ENCODE results near the gene ELFN2. TPM values are rescaled to one million over a fixed set of nuclear protein-coding genes. Genes with fewer than 3 reads are reported as not detected.

The ELFN2 gene
- total RNA-seq, 1 donor from 2014 or later, result under 0.01 TPM

DNA sequence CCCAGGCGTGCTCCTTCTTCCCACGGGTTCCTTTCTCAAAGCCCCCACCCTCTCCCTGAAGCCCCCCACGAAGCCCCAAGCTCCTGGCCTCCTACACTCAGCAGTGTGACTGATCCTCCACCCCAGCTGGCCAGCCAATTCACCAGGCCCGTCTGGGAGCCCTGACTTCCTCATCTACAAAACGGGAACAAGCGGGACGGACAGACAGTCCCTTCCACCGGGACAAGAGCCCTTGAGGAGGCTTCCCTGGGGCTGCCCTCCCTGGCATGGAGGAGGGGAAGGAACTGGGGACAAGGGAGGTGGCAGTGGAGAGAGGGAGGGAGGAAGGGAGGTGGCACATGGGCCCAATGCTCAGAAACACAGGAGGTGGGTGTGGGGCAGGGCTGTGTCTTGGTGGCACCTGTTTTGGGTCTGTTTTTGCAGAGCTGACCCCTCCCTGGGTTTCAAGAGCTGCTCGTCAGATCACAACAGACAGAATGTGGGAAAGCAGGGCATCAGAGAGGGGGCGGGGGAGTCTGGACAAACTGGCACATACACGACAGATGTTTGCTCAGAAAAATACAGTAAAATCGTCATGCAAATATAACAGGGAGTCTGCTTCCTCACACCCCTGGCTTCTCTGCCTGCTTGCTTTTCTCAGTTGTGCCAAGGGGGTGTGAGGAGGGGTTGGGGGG, 56.8 kb downstream of the ELFN2 start:
- no peak overlapping the region for H3K27ac ChIP-seq (ENCODE audit: low read depth, low read length)
- H3K4me1 ChIP-seq (ENCODE audit: control insufficient read depth in 3 of 3, insufficient read depth in 3 of 3, low read length in 3 of 3), result no peaks in the 10 kb centered on the region
- no peaks in the 10 kb centered on the region for H3K36me3 ChIP-seq (ENCODE audit: control insufficient read depth in 3 of 3, insufficient read depth in 3 of 3, low read length in 3 of 3)
- no peak overlapping the region for H3K4me3 ChIP-seq (ENCODE audit: low read length in 3 of 3)
- no peak overlapping the region for H3K9ac ChIP-seq (ENCODE audit: low read depth in 1 of 3, low read length in 3 of 3)
- peaks cover 18 to 29% (median 28%) of the 10 kb centered on the region in 3 donors for H3K27me3 ChIP-seq (ENCODE audit: control insufficient read depth in 3 of 3, insufficient read depth in 3 of 3, low read length in 3 of 3)
- H3K9me3 ChIP-seq (ENCODE audit: control insufficient read depth in 3 of 3, low read length in 3 of 3), result no peaks in the 10 kb centered on the region

DNA sequence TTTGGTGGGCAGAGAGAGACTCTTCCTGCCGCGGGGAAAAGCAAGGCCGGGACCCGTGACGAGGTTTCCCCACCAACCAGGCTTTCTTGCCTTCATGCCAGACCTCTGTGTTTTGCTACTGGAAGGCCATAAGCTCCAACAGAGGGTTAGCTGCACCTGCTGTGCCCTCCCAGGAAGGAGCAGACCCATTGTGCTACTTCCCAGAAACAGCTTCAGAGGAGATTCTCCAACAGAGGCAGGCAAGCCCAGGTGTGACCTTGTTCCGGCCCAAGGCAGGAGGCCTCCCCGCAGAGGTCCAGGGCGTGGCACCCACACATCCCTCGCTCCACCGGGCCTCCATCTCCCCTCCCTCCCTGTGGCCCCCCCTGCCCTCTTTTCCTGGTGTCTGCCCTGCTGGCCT, 57.8 kb downstream of the ELFN2 start:
- H3K9ac ChIP-seq (ENCODE audit: low read depth in 1 of 3, low read length in 3 of 3), result no peak overlapping the region
- H3K4me1 ChIP-seq (ENCODE audit: control insufficient read depth in 3 of 3, insufficient read depth in 3 of 3, low read length in 3 of 3), result no peaks in the 10 kb centered on the region
- H3K27me3 ChIP-seq (ENCODE audit: control insufficient read depth in 3 of 3, insufficient read depth in 3 of 3, low read length in 3 of 3), result peaks cover 12 to 21% (median 20%) of the 10 kb centered on the region in 3 donors
- H3K27ac ChIP-seq (ENCODE audit: low read depth, low read length), result no peak overlapping the region
- no peak overlapping the region for H3K4me3 ChIP-seq (ENCODE audit: low read length in 3 of 3)
- no peaks in the 10 kb centered on the region for H3K9me3 ChIP-seq (ENCODE audit: control insufficient read depth in 3 of 3, low read length in 3 of 3)
- H3K36me3 ChIP-seq (ENCODE audit: control insufficient read depth in 3 of 3, insufficient read depth in 3 of 3, low read length in 3 of 3), result no peaks in the 10 kb centered on the region

DNA sequence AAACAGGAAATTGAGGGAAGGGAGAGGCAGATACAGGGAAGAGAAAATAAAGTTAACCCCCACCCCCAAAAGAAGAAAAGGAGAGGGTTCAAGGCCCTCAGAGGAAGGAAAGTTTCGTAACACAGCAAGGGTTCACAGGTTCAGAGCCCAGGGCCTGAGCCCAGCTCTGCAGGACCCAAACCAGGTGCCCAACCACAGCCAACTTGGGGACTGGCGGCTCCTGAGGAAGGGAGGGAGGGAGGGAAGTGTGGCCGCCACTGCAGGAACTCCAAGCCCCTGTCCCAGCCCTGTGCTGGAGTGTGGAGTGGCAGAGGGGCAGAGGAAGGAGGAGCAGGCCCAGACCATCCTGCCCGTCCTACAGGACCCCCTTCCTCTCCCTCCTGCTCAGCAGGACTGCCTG, 59.2 kb downstream of the ELFN2 start:
- Histone ChIP-seq H3K27me3 (ENCODE audit: control insufficient read depth in 3 of 3, insufficient read depth in 3 of 3, low read length in 3 of 3) (peaks cover 17 to 24% (median 23%) of the 10 kb centered on the region in 3 donors), H3K27ac (ENCODE audit: low read depth, low read length) (no peak overlapping the region), H3K9me3 (ENCODE audit: control insufficient read depth in 3 of 3, low read length in 3 of 3) (no peaks in the 10 kb centered on the region), H3K4me1 (ENCODE audit: control insufficient read depth in 3 of 3, insufficient read depth in 3 of 3, low read length in 3 of 3) (no peaks in the 10 kb centered on the region), H3K36me3 (ENCODE audit: control insufficient read depth in 3 of 3, insufficient read depth in 3 of 3, low read length in 3 of 3) (no peaks in the 10 kb centered on the region), H3K9ac (ENCODE audit: low read depth in 1 of 3, low read length in 3 of 3) (no peak overlapping the region), H3K4me3 (ENCODE audit: low read length in 3 of 3) (no peak overlapping the region)

DNA sequence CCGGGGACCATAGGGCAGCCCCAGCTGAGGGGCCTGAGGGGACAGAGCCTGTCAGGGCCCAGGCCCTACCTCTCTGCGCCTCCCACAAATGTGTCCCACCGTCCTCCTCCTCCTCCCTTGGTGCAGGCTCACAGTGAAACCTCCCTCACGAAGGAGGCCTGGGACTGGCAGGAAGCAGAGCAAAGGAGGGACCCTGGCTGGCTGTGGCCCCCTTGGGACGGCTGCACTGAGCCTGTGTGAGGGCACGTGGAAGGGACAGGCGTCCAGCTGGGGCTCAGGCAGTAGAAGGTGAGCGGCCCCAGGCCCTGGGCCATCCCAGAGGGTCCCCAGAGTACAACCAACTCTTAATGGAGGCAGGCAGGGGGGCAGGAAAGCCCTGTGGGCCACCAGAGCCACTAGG, 60.7 kb downstream of the ELFN2 start:
- no peak overlapping the region for H3K9ac ChIP-seq (ENCODE audit: low read depth in 1 of 3, low read length in 3 of 3)

DNA sequence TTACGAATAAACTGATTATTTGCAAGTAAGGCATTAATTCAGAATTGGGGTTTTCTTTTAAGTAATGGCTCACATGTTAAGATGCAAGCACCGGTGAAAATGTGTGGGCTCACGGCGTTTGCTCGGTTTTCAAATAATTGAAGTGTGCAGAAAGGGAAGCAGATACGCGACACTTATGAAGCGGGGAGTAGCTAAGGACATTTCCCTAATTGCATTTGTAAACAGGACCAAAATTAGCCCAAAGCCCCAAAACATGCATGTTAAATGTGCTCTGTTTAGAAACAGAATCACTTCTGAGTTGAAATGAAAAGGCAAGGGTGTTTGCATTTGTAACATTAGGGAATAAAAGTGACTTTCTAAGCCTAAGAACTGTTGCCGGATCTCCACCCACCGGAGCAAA, 61.3 kb downstream of the ELFN2 start:
- Histone ChIP-seq H3K9me3 (ENCODE audit: control insufficient read depth in 3 of 3, low read length in 3 of 3) (no peaks in the 10 kb centered on the region), H3K36me3 (ENCODE audit: control insufficient read depth in 3 of 3, insufficient read depth in 3 of 3, low read length in 3 of 3) (no peaks in the 10 kb centered on the region), H3K4me3 (ENCODE audit: low read length in 3 of 3) (no peak overlapping the region), H3K4me1 (ENCODE audit: control insufficient read depth in 3 of 3, insufficient read depth in 3 of 3, low read length in 3 of 3) (no peaks in the 10 kb centered on the region), H3K9ac (ENCODE audit: low read depth in 1 of 3, low read length in 3 of 3) (no peak overlapping the region), H3K27ac (ENCODE audit: low read depth, low read length) (no peak overlapping the region), H3K27me3 (ENCODE audit: control insufficient read depth in 3 of 3, insufficient read depth in 3 of 3, low read length in 3 of 3) (peaks cover 6 to 20% (median 15%) of the 10 kb centered on the region in 3 donors)

More for the DNA sequence above, 60.7 kb downstream of the ELFN2 start:
- Histone ChIP-seq H3K9me3 (ENCODE audit: control insufficient read depth in 3 of 3, low read length in 3 of 3) (no peaks in the 10 kb centered on the region), H3K27me3 (ENCODE audit: control insufficient read depth in 3 of 3, insufficient read depth in 3 of 3, low read length in 3 of 3) (peaks cover 9 to 26% (median 22%) of the 10 kb centered on the region in 3 donors), H3K36me3 (ENCODE audit: control insufficient read depth in 3 of 3, insufficient read depth in 3 of 3, low read length in 3 of 3) (no peaks in the 10 kb centered on the region), H3K27ac (ENCODE audit: low read depth, low read length) (no peak overlapping the region), H3K4me3 (ENCODE audit: low read length in 3 of 3) (no peak overlapping the region), H3K4me1 (ENCODE audit: control insufficient read depth in 3 of 3, insufficient read depth in 3 of 3, low read length in 3 of 3) (no peaks in the 10 kb centered on the region)

DNA sequence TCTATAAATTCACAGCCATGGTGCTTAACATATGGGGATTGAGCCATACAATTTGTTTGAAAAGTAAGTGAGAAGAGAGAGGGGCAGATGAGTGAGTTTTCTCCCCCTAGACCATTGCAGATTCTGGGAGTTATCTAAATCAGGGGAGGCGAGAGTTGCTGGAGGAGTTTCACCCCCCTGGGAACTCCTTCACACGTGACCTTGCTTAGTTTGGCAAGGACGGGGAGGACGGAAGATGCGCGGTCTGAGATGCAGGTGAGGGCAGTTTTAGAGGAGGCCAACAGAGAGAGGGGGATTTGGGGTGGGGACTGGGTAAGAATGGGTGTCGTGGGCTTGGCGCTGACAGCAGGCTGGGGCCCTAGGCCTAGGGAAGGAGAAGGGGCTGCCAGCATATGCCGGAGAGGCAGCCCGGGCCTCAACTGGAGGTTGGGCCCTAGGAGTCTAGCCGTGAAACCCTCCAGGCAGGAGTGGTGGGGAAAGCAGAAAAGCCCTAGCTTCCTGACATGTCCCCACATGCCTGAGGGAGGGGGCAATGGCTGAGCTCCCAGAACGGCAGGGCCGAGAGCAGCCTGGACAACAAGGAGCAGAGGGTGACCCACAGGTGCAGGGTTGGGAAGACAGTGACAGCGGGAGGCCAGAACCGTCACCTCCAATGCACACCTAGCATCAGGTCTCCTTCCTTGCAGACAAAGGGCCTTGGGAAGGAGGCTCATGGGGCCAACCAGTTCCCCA, 63.9 kb downstream of the ELFN2 start:
- Histone ChIP-seq H3K9ac (ENCODE audit: low read depth in 1 of 3, low read length in 3 of 3) (no peak overlapping the region), H3K9me3 (ENCODE audit: control insufficient read depth in 3 of 3, low read length in 3 of 3) (no peaks in the 10 kb centered on the region), H3K27ac (ENCODE audit: low read depth, low read length) (no peak overlapping the region), H3K36me3 (ENCODE audit: control insufficient read depth in 3 of 3, insufficient read depth in 3 of 3, low read length in 3 of 3) (no peaks in the 10 kb centered on the region), H3K4me1 (ENCODE audit: control insufficient read depth in 3 of 3, insufficient read depth in 3 of 3, low read length in 3 of 3) (no peaks in the 10 kb centered on the region), H3K27me3 (ENCODE audit: control insufficient read depth in 3 of 3, insufficient read depth in 3 of 3, low read length in 3 of 3) (peaks cover 17 to 32% (median 21%) of the 10 kb centered on the region in 3 donors), H3K4me3 (ENCODE audit: low read length in 3 of 3) (no peak overlapping the region)

DNA sequence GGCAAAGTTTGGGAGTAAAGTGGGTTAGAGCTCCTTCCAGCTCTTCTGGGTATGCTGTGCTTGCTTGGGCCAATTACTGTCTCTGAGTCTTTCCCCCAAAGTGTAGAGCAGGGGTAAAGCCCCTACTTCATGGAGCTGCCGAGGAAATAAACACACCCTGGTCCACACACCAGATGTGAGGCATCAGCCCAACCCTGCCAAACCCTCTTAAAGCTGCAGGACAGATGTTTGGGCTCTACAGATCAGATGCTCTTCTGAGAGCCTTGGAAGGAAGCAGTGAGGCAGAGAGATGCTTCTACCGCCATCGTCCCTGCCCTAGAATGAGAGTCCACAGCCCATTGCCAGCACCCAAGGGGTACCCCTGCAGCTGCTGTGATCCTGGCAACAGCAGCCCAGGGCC, 64.7 kb downstream of the ELFN2 start:
- Histone ChIP-seq H3K36me3 (ENCODE audit: control insufficient read depth in 3 of 3, insufficient read depth in 3 of 3, low read length in 3 of 3) (no peaks in the 10 kb centered on the region), H3K27ac (ENCODE audit: low read depth, low read length) (no peak overlapping the region), H3K4me1 (ENCODE audit: control insufficient read depth in 3 of 3, insufficient read depth in 3 of 3, low read length in 3 of 3) (no peaks in the 10 kb centered on the region), H3K27me3 (ENCODE audit: control insufficient read depth in 3 of 3, insufficient read depth in 3 of 3, low read length in 3 of 3) (peaks cover 20 to 36% (median 27%) of the 10 kb centered on the region in 3 donors), H3K4me3 (ENCODE audit: low read length in 3 of 3) (no peak overlapping the region), H3K9ac (ENCODE audit: low read depth in 1 of 3, low read length in 3 of 3) (no peak overlapping the region), H3K9me3 (ENCODE audit: control insufficient read depth in 3 of 3, low read length in 3 of 3) (no peaks in the 10 kb centered on the region)

DNA sequence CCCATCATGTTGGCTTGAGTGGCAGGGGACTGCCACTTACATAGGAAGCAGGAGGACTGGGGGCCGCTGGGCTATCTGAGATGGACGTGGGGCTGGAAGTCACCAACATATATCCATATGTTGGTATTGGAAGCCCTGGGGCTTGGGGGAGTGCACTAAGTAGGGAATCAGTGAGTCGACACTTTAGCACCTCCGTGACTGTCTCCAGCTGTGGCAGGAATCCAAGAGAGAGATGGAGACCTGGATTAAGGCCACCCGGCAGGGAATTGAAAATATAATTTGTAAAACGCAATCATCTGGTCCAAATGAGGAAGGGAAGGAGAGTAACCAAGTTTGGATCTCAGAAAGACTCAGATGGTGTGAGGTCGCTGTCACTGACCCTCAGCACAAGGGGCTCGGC, 68.4 kb downstream of the ELFN2 start:
- Histone ChIP-seq H3K4me1 (ENCODE audit: control insufficient read depth in 3 of 3, insufficient read depth in 3 of 3, low read length in 3 of 3) (no peaks in the 10 kb centered on the region), H3K9me3 (ENCODE audit: control insufficient read depth in 3 of 3, low read length in 3 of 3) (no peaks in the 10 kb centered on the region), H3K27me3 (ENCODE audit: control insufficient read depth in 3 of 3, insufficient read depth in 3 of 3, low read length in 3 of 3) (peaks cover 44 to 60% (median 51%) of the 10 kb centered on the region in 3 donors), H3K27ac (ENCODE audit: low read depth, low read length) (no peak overlapping the region), H3K9ac (ENCODE audit: low read depth in 1 of 3, low read length in 3 of 3) (no peak overlapping the region), H3K36me3 (ENCODE audit: control insufficient read depth in 3 of 3, insufficient read depth in 3 of 3, low read length in 3 of 3) (no peaks in the 10 kb centered on the region), H3K4me3 (ENCODE audit: low read length in 3 of 3) (no peak overlapping the region)

DNA sequence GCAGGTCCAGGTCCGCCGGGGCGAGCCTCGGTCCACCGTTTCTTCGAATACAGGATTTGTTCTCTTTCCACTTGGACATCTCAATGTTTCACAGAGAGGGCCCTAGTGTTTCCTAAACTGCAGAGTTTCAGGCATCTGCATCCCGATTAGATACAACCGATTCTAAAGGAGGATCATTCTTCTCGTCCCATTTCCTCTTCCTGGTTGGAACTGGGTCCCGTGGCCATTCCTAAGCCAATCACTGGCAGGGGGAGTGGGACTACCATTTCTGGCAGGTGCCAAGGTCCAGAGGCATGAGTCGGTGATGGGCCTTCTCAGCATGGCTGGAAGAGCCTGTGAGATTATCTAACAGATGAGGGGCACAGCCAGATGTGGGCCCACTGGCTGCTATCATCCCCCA, 68.9 kb downstream of the ELFN2 start:
- H3K4me1 ChIP-seq (ENCODE audit: control insufficient read depth in 3 of 3, insufficient read depth in 3 of 3, low read length in 3 of 3), result no peaks in the 10 kb centered on the region
- peaks cover 41 to 58% (median 52%) of the 10 kb centered on the region in 3 donors for H3K27me3 ChIP-seq (ENCODE audit: control insufficient read depth in 3 of 3, insufficient read depth in 3 of 3, low read length in 3 of 3)
- H3K27ac ChIP-seq (ENCODE audit: low read depth, low read length), result no peak overlapping the region
- H3K36me3 ChIP-seq (ENCODE audit: control insufficient read depth in 3 of 3, insufficient read depth in 3 of 3, low read length in 3 of 3), result no peaks in the 10 kb centered on the region
- H3K9me3 ChIP-seq (ENCODE audit: control insufficient read depth in 3 of 3, low read length in 3 of 3), result no peaks in the 10 kb centered on the region
- no peak overlapping the region for H3K4me3 ChIP-seq (ENCODE audit: low read length in 3 of 3)
- no peak overlapping the region for H3K9ac ChIP-seq (ENCODE audit: low read depth in 1 of 3, low read length in 3 of 3)

DNA sequence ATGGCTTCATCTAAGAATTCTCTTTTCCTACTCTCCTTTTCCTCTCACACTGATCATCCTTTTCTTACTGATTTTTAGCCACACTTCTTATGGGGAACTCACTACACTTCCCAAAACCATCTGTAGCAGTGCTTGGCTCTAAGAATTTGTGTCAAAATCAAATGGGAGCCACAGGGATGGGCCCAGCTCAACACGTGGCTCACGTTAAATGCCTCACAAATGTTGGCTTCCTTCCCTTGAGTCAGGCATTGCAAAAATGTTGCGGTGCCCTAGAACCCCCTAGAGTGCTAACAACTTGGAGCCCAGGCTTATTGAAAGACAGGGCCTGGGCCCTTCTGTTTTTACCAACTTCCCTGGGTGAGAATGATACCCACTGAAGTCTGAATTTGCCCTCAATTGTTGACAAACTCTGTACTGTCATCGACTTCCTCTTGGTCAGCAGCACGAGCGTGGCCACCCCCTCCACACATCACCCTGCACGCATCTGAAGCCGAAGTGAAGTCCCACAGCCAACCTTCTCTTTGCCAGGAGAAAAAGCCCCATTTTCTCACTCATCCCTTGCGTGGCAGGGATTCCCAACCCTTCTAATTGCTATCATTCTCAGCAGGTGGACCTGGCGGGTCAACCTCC, 69.7 kb downstream of the ELFN2 start:
- H3K27me3 ChIP-seq (ENCODE audit: control insufficient read depth in 3 of 3, insufficient read depth in 3 of 3, low read length in 3 of 3), result peaks cover 41 to 64% (median 54%) of the 10 kb centered on the region in 3 donors
- H3K9ac ChIP-seq (ENCODE audit: low read depth in 1 of 3, low read length in 3 of 3), result no peak overlapping the region
- H3K36me3 ChIP-seq (ENCODE audit: control insufficient read depth in 3 of 3, insufficient read depth in 3 of 3, low read length in 3 of 3), result no peaks in the 10 kb centered on the region
- H3K4me1 ChIP-seq (ENCODE audit: control insufficient read depth in 3 of 3, insufficient read depth in 3 of 3, low read length in 3 of 3), result no peaks in the 10 kb centered on the region
- no peak overlapping the region for H3K27ac ChIP-seq (ENCODE audit: low read depth, low read length)
- H3K4me3 ChIP-seq (ENCODE audit: low read length in 3 of 3), result no peak overlapping the region
- no peaks in the 10 kb centered on the region for H3K9me3 ChIP-seq (ENCODE audit: control insufficient read depth in 3 of 3, low read length in 3 of 3)

Data from skeletal muscle tissue (tissue), 4 donors.